PFSK-1 (cell line): Measurements from ENCODE around the gene CAMSAP1.

Experiments
- FOXP2 ChIP-seq: optimal IDR thresholded peaks from 2 replicates; pipeline ENCODE3; 2011; ENCODE audit warnings: borderline replicate concordance, control low read depth, inconsistent platforms; ENCODE audit not compliant: insufficient read depth; ENCODE audit errors: extremely low read length, extremely low read depth
- POLR2AphosphoS5 ChIP-seq: IDR thresholded peaks from 2 replicates; pipeline ENCODE4 v1.6.1; 2012; ENCODE audit warnings: low read depth, mild to moderate bottlenecking, control low read depth, low read length, moderate library complexity
- SIN3A ChIP-seq: IDR thresholded peaks from 2 replicates; pipeline ENCODE4 v1.6.1; 2012; ENCODE audit warnings: mild to moderate bottlenecking, low read length, moderate library complexity, borderline replicate concordance; ENCODE audit not compliant: insufficient read depth
- TAF1 ChIP-seq: IDR thresholded peaks from 2 replicates; pipeline ENCODE4 v1.6.1; 2012; ENCODE audit warnings: low read length, control low read depth, borderline replicate concordance; ENCODE audit not compliant: insufficient read depth

DNA sequence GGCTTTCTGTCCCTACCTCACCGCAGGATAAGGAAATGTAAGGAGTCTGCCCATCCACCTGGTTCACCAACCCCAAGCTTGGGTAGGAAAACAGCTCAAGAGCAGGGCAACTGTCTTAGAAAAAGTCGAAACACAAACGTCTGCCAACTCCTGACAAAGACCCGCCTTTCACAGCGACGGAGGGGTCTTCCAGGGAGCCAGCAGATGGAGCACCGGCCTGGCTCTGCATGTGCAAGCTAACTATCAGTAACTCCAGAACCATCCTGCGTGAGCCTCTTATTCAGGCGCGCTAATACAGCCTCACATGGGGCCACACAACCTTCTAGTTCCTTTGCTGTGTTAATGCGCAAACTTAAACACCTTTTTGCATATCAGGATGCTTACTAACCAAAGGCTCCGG is 26.9 kb downstream of the CAMSAP1 start:
- TF ChIP-seq POLR2AphosphoS5 = no peak
- TF ChIP-seq SIN3A = no peak
- no peak for TF ChIP-seq FOXP2
- TF ChIP-seq TAF1 = no peak
